ENCODE measurements around the gene RNH1.

DNA sequence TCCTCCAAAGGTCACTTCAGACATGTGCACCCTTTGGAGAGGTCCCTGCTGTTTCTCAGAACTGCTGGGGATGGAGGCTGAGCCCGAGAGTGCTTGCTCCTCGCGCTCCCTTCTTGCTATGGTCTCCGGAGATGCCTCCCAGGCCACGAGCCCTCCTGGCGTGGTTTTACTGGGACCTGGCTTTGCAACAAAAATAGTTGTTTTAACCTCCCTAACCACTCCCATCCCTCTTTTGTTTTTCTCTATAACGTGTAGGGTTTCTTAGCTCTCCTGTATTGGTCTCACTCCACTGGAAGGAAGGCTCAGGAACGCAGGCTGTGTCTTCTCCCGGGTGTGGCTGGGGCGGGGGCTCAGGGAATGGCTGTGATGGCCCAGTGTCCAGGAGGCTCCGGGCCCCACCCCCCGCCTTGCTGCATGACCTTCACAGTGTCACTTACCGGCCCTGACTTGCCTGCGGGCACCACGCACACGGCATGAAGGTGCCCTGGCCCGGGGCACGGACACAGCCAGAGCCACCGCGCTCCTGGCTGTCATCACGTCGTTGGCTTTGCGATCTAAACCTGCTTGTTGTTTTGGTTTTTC lies 51.4 kb downstream of the RNH1 start:
- TF ChIP-seq CTCF (conservative IDR thresholded peaks at IDR 0.05; ENCODE audit: low read length) = no peak
- TF ChIP-seq EZH2phosphoT487 (IDR thresholded peaks at IDR 0.05; ENCODE audit: borderline replicate concordance, low read depth, low read length) = no peak

All from OCI-LY7 (cell line).